HuH-7.5 (cell line): ENCODE measurements around the gene RBM41.

Experiments used
- DNase-seq: peaks from one replicate; pipeline ENCODE4 v3.0.0; 2011; ENCODE audit warnings: low spot score

Gene RBM41

DNA sequence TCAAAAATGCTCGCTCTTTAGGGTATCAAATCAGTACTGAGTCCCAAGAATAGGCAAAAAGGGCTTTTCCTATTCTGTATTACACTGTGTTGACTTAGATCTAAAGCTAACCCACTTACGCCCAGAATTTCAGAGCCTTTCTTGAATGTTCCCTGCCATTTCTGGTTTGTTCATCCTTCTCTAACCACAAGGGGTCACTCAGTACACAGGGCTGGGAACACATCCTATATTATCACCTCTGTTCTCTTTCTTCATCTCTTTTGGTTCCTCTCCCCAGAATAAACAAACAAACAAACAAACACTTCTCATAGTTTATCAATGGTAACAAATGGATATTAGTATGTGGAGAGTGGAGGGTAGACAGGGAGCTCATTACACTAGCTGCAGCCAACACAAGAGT lies 93.1 kb downstream of the RBM41 start:
- peak; percentile 2 for DNase-seq

DNA sequence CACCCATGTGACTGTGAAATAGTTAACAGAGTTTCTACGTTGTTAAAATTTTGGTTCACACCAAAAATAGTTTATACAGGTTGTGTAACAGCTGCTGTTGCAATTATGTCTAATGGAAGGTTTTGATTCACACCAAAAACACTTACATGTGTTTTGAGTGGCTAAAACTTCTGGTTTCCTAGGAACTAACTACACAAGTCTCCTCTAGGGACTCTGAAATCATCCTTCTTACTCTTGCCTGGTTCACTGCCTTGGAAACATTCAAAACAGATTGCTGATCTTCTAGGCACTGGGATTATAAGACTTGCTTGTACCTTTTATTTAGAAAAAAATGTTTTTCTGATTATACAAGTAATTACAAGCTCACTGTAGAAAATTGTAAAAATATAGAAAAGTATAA lies 103.7 kb downstream of the RBM41 start:
- DNase-seq = no peak
